SH-SY5Y (cell line): Measurements from ENCODE around the gene TCAIM.

Experiments used
- GATA2 ChIP-seq: IDR thresholded peaks from 2 replicates; pipeline ENCODE4 v1.6.1; 2011; ENCODE audit warnings: mild to moderate bottlenecking, low read depth, low read length
- GATA3 ChIP-seq: IDR thresholded peaks from 2 replicates; pipeline ENCODE4 v1.6.1; 2011; ENCODE audit warnings: low read depth, mild to moderate bottlenecking, low read length, moderate library complexity

GRCh38 chr3:44396200-44397171, 57.9 kb downstream of the TCAIM start:
- TF ChIP-seq GATA2 (no peak), GATA3 (no peak)
